ENCODE data around the gene PLEKHM3. TPM values are rescaled to one million over a fixed set of nuclear protein-coding genes. Genes with fewer than 3 reads are reported as not detected.

PLEKHM3 gene
- total and polyA plus RNA-seq, 2 donors (not counting 1 experiment from before 2014, with no cell fraction given), result 5.3 to 20.1 TPM

- no peak overlapping the region for H3K4me2 ChIP-seq (ENCODE audit: extremely low read depth, insufficient read depth, low read length)
- H3K9ac ChIP-seq (ENCODE audit: insufficient read depth, low read length), result no peak overlapping the region
- no peak overlapping the region for H3K27ac ChIP-seq (ENCODE audit: insufficient read depth, low read length)
- no peaks in the 10 kb centered on the region for H3K79me2 ChIP-seq (ENCODE audit: control insufficient read depth, insufficient read depth, low read length)
- H3K4me3 ChIP-seq (replicated peaks in 1 of 4; ENCODE audit: control extremely low read depth in 1 of 4, insufficient read depth in 1 of 4, low read depth in 3 of 4, low read length in 4 of 4), result no peak overlapping the region
- no peaks in the 10 kb centered on the region for H3K36me3 ChIP-seq (ENCODE audit: control insufficient read depth, insufficient read depth, low read length)
- no peak for DNase-seq (ENCODE audit: low read depth in 2 of 2)
- H3K4me1 ChIP-seq (ENCODE audit: control insufficient read depth, extremely low read depth, insufficient read depth, low read length), result peaks cover 6% of the 10 kb centered on the region
- H2AFZ ChIP-seq (ENCODE audit: low read length), result no peak overlapping the region
- no peaks in the 10 kb centered on the region for H3K27me3 ChIP-seq (ENCODE audit: control insufficient read depth, insufficient read depth, low read length)
- H3K9me3 ChIP-seq (ENCODE audit: control insufficient read depth, insufficient read depth, low read depth, low read length), result no peaks in the 10 kb centered on the region
- TF ChIP-seq, protein P1, sequence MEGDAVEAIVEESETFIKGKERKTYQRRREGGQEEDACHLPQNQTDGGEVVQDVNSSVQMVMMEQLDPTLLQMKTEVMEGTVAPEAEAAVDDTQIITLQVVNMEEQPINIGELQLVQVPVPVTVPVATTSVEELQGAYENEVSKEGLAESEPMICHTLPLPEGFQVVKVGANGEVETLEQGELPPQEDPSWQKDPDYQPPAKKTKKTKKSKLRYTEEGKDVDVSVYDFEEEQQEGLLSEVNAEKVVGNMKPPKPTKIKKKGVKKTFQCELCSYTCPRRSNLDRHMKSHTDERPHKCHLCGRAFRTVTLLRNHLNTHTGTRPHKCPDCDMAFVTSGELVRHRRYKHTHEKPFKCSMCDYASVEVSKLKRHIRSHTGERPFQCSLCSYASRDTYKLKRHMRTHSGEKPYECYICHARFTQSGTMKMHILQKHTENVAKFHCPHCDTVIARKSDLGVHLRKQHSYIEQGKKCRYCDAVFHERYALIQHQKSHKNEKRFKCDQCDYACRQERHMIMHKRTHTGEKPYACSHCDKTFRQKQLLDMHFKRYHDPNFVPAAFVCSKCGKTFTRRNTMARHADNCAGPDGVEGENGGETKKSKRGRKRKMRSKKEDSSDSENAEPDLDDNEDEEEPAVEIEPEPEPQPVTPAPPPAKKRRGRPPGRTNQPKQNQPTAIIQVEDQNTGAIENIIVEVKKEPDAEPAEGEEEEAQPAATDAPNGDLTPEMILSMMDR (conservative IDR thresholded peaks at IDR 0.05 in 1 of 2, IDR thresholded peaks at IDR 0.05 in 1 of 2; ENCODE audit: low read depth in 1 of 2, low read length in 2 of 2), result no peak
- TF ChIP-seq EZH2 (IDR thresholded peaks at IDR 0.05; ENCODE audit: low read length, missing control alignments), result no peak
- no peaks in the 10 kb centered on the region for H4K20me1 ChIP-seq (ENCODE audit: control insufficient read depth, extremely low read depth, insufficient read depth, low read length)
These were observed 160.1 kb downstream of the PLEKHM3 start for GRCh38 chr2:207865210-207865609.

GRCh38 chr2:207863345-207863744, 162.0 kb downstream of the PLEKHM3 start:
- H3K9me3 ChIP-seq (ENCODE audit: control insufficient read depth, insufficient read depth, low read depth, low read length), result no peaks in the 10 kb centered on the region
- no peak overlapping the region for H3K4me3 ChIP-seq (replicated peaks in 1 of 4; ENCODE audit: control extremely low read depth in 1 of 4, insufficient read depth in 1 of 4, low read depth in 3 of 4, low read length in 4 of 4)
- no peak overlapping the region for H2AFZ ChIP-seq (ENCODE audit: low read length)
- H3K9ac ChIP-seq (ENCODE audit: insufficient read depth, low read length), result no peak overlapping the region
- no peaks in the 10 kb centered on the region for H3K79me2 ChIP-seq (ENCODE audit: control insufficient read depth, insufficient read depth, low read length)
- H3K4me1 ChIP-seq (ENCODE audit: control insufficient read depth, extremely low read depth, insufficient read depth, low read length), result no peaks in the 10 kb centered on the region
- H3K4me2 ChIP-seq (ENCODE audit: extremely low read depth, insufficient read depth, low read length), result no peak overlapping the region
- no peak for TF ChIP-seq EZH2 (IDR thresholded peaks at IDR 0.05; ENCODE audit: low read length, missing control alignments)
- TF ChIP-seq, protein P1 (conservative IDR thresholded peaks at IDR 0.05 in 1 of 2, IDR thresholded peaks at IDR 0.05 in 1 of 2; ENCODE audit: low read depth in 1 of 2, low read length in 2 of 2), result no peak
- H3K27ac ChIP-seq (ENCODE audit: insufficient read depth, low read length), result no peak overlapping the region
- H3K36me3 ChIP-seq (ENCODE audit: control insufficient read depth, insufficient read depth, low read length), result no peaks in the 10 kb centered on the region
- DNase-seq (ENCODE audit: low read depth in 2 of 2), result no peak
- H4K20me1 ChIP-seq (ENCODE audit: control insufficient read depth, extremely low read depth, insufficient read depth, low read length), result no peaks in the 10 kb centered on the region
- no peaks in the 10 kb centered on the region for H3K27me3 ChIP-seq (ENCODE audit: control insufficient read depth, insufficient read depth, low read length)

- H3K4me1 ChIP-seq (ENCODE audit: control insufficient read depth, extremely low read depth, insufficient read depth, low read length), result no peaks in the 10 kb centered on the region
- TF ChIP-seq, protein P1 (conservative IDR thresholded peaks at IDR 0.05 in 1 of 2, IDR thresholded peaks at IDR 0.05 in 1 of 2; ENCODE audit: low read depth in 1 of 2, low read length in 2 of 2), result no peak
- no peak for TF ChIP-seq EZH2 (IDR thresholded peaks at IDR 0.05; ENCODE audit: low read length, missing control alignments)
- no peak overlapping the region for H2AFZ ChIP-seq (ENCODE audit: low read length)
- H3K79me2 ChIP-seq (ENCODE audit: control insufficient read depth, insufficient read depth, low read length), result no peaks in the 10 kb centered on the region
- H3K9ac ChIP-seq (ENCODE audit: insufficient read depth, low read length), result no peak overlapping the region
- DNase-seq (ENCODE audit: low read depth in 2 of 2), result no peak
- no peaks in the 10 kb centered on the region for H3K27me3 ChIP-seq (ENCODE audit: control insufficient read depth, insufficient read depth, low read length)
- no peak overlapping the region for H3K4me3 ChIP-seq (replicated peaks in 1 of 4; ENCODE audit: control extremely low read depth in 1 of 4, insufficient read depth in 1 of 4, low read depth in 3 of 4, low read length in 4 of 4)
- H3K9me3 ChIP-seq (ENCODE audit: control insufficient read depth, insufficient read depth, low read depth, low read length), result no peaks in the 10 kb centered on the region
- no peak overlapping the region for H3K27ac ChIP-seq (ENCODE audit: insufficient read depth, low read length)
- no peak overlapping the region for H3K4me2 ChIP-seq (ENCODE audit: extremely low read depth, insufficient read depth, low read length)
- no peaks in the 10 kb centered on the region for H3K36me3 ChIP-seq (ENCODE audit: control insufficient read depth, insufficient read depth, low read length)
- H4K20me1 ChIP-seq (ENCODE audit: control insufficient read depth, extremely low read depth, insufficient read depth, low read length), result no peaks in the 10 kb centered on the region
These were observed 163.5 kb downstream of the PLEKHM3 start for GRCh38 chr2:207861789-207862188.

All from fibroblast of lung (primary cell).